ENCODE results near the gene CLK4.
A peak's percentile ranks its signal among the peaks of the same experiment; 100 is the strongest.

The CLK4 gene

GRCh38 chr5:178605788-178606187 lies 21.1 kb downstream of the CLK4 start:
- Histone ChIP-seq H3K4me1 (ENCODE audit: control insufficient read depth, insufficient read depth, low read length) (no peaks in the 10 kb centered on the region), H3K27me3 (ENCODE audit: control insufficient read depth, insufficient read depth, low read length) (no peaks in the 10 kb centered on the region), H3K4me3 (ENCODE audit: low read depth, low read length) (no peak overlapping the region), H3K9me3 (ENCODE audit: control insufficient read depth, insufficient read depth, low read length) (peaks cover 4% of the 10 kb centered on the region), H3K36me3 (ENCODE audit: control insufficient read depth, insufficient read depth, low read length) (peaks cover 73% of the 10 kb centered on the region), H3K9ac (ENCODE audit: low read depth, low read length) (no peak overlapping the region), H3K27ac (ENCODE audit: low read depth, low read length) (no peak overlapping the region)

DNA sequence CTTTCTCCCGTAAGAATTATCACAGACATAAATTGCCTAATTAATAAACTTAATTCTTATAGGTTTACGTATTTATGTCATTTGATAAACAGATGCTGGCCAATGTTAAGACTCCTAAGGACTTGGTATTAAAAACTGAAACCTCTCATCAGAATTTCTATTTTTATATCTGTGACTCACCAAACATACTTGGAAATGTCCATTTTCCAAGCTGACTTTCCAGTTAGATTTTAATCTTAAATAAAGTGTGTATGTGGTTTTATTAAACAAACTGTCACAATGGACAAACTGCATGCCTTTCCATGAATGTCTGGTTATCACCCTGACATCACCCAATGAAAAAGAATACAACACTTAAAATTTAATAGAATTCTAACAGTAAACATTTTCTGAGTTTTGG lies 24.1 kb downstream of the CLK4 start:
- Histone ChIP-seq H3K27ac (ENCODE audit: low read depth, low read length) (no peak overlapping the region), H3K9ac (ENCODE audit: low read depth, low read length) (no peak overlapping the region), H3K4me3 (ENCODE audit: low read depth, low read length) (no peak overlapping the region), H3K4me1 (ENCODE audit: control insufficient read depth, insufficient read depth, low read length) (no peaks in the 10 kb centered on the region), H3K9me3 (ENCODE audit: control insufficient read depth, insufficient read depth, low read length) (peaks cover 4% of the 10 kb centered on the region), H3K36me3 (ENCODE audit: control insufficient read depth, insufficient read depth, low read length) (peaks cover 59% of the 10 kb centered on the region), H3K27me3 (ENCODE audit: control insufficient read depth, insufficient read depth, low read length) (no peaks in the 10 kb centered on the region)

GRCh38 chr5:178595750-178596149 lies 31.1 kb downstream of the CLK4 start:
- peaks cover 5% of the 10 kb centered on the region for H3K27me3 ChIP-seq (ENCODE audit: control insufficient read depth, insufficient read depth, low read length)
- H3K9me3 ChIP-seq (ENCODE audit: control insufficient read depth, insufficient read depth, low read length): peaks cover 13% of the 10 kb centered on the region
- 0 out of 2 replicates have a peak, but pooled peaks cover 4% of the 10 kb centered on the region for H3K36me3 ChIP-seq (ENCODE audit: control insufficient read depth, insufficient read depth, low read length)
- no peak overlapping the region for H3K9ac ChIP-seq (ENCODE audit: low read depth, low read length)
- H3K4me3 ChIP-seq (ENCODE audit: low read depth, low read length): no peak overlapping the region
- no peaks in the 10 kb centered on the region for H3K4me1 ChIP-seq (ENCODE audit: control insufficient read depth, insufficient read depth, low read length)
- H3K27ac ChIP-seq (ENCODE audit: low read depth, low read length): no peak overlapping the region

DNA sequence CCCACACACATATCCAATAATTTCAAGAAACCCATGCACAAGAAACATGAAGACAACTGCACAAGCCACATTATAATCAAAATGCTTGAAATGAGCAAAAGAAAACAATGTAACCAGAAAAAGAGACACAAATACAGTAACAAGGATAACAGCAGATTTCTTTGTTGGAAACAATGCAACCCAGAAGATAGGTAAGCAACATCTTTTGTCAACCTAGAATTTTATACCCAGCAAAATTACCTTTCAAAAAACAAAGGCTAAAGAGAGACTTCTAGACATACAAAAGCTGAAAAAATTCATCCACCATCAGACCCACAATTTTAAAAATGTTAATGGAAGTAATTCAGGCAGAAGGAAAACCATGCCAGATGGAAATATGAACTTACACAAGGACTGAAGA lies 31.7 kb downstream of the CLK4 start:
- peaks cover 7% of the 10 kb centered on the region for H3K27me3 ChIP-seq (ENCODE audit: control insufficient read depth, insufficient read depth, low read length)
- H3K4me1 ChIP-seq (ENCODE audit: control insufficient read depth, insufficient read depth, low read length): no peaks in the 10 kb centered on the region
- H3K9me3 ChIP-seq (ENCODE audit: control insufficient read depth, insufficient read depth, low read length): peaks cover 13% of the 10 kb centered on the region
- H3K4me3 ChIP-seq (ENCODE audit: low read depth, low read length): no peak overlapping the region
- H3K9ac ChIP-seq (ENCODE audit: low read depth, low read length): no peak overlapping the region
- H3K27ac ChIP-seq (ENCODE audit: low read depth, low read length): no peak overlapping the region
- H3K36me3 ChIP-seq (ENCODE audit: control insufficient read depth, insufficient read depth, low read length): no peaks in the 10 kb centered on the region

DNA sequence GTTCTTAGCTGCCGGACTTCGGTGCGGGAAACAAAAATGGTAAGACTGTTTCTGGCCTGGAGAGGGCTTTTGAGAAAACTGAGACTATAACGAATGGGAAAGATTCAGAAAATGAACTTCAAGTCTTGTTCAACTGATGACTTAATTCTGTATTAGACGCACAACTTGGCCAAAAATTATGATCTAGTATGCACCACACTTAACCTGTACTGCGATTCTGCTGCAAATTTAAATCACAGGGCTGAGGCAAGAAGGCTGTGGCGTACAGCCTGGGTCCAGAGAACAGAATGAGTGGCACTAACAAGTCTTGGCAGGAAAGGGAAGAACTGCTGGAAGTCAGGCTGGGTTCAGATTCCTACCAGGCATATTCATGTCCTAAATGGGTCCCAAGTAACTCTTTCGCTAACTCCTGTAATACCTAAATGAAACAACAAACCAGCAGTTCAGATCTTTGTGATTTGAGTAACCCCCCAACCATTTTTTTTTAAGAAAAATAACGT lies 35.9 kb downstream of the CLK4 start:
- peaks cover 41% of the 10 kb centered on the region for H3K27me3 ChIP-seq (ENCODE audit: control insufficient read depth, insufficient read depth, low read length)

GRCh38 chr5:178590141-178590923 lies 36.5 kb downstream of the CLK4 start, which contains the start of gene COL23A1:
TSS of gene COL23A1 (minus strand) at chr5:178590393.
- Histone ChIP-seq H3K9ac (ENCODE audit: low read depth, low read length) (no peak within 1 kb of the TSS), H3K9me3 (ENCODE audit: control insufficient read depth, insufficient read depth, low read length) (peaks cover 5% of the 10 kb centered on the region), H3K27ac (ENCODE audit: low read depth, low read length) (no peak within 1 kb of the TSS), H3K27me3 (ENCODE audit: control insufficient read depth, insufficient read depth, low read length) (peaks cover 41% of the 10 kb centered on the region), H3K4me3 (ENCODE audit: low read depth, low read length) (peak within 1 kb of the TSS; percentile 63), H3K4me1 (ENCODE audit: control insufficient read depth, insufficient read depth, low read length) (peaks cover 10% of the 10 kb centered on the region; the same call in 1 of the 2 replicates), H3K36me3 (ENCODE audit: control insufficient read depth, insufficient read depth, low read length) (no peaks in the 10 kb centered on the region)

More for the DNA sequence above, 35.9 kb downstream of the CLK4 start:
- H3K9me3 ChIP-seq (ENCODE audit: control insufficient read depth, insufficient read depth, low read length): peaks cover 9% of the 10 kb centered on the region
- peaks cover 10% of the 10 kb centered on the region; the same call in 1 of the 2 replicates for H3K4me1 ChIP-seq (ENCODE audit: control insufficient read depth, insufficient read depth, low read length)
- no peak overlapping the region for H3K27ac ChIP-seq (ENCODE audit: low read depth, low read length)
- H3K4me3 ChIP-seq (ENCODE audit: low read depth, low read length): no peak overlapping the region
- no peaks in the 10 kb centered on the region for H3K36me3 ChIP-seq (ENCODE audit: control insufficient read depth, insufficient read depth, low read length)
- H3K9ac ChIP-seq (ENCODE audit: low read depth, low read length): no peak overlapping the region

DNA sequence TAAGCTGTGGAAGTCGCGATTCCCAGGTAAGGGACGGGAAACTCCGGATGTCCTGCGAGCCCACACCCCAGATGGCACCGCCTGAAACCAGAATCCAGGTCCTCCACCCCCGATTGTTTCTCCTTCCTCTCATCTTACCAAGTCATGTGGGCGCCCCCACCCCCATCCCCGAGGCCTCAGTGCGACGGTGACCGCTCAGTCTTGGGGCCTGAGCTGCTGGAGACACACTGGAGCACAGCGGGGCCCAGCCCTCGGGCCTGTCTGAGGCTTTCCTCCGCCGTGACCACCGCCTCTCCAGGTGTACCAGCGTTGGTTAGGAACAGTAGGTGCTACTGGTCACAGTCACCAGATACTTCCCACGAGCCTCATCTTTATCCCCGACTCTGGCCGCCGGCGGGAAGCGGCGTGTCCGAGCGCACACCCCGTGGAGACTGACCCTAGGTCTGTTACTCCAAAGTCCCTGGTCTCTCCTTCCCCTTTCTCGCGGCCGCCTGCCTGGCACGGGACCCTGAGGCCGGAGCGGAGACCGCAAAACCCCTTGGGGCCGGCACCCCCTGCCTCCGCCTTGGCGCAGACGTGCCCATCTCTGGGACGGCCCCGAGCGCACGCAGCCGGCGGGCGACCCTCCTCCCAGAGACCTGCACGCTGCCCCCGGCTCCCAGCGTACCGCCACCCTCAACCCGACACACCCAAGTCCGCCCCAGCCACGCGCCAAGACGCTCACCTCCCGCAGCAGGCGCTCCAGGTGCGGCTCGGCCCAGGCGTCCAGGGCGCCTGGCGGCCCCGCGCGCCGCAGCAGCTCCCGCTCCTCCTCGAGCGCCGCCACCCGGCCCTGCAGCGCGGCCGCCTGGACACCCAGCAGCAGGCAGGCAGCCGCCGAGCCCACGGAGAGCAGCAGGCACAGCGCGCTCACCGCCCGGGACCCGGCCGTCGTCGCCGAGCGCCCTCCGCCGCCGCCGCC lies 37.4 kb downstream of the CLK4 start:
- H3K9me3 ChIP-seq (ENCODE audit: control insufficient read depth, insufficient read depth, low read length): no peaks in the 10 kb centered on the region
- no peaks in the 10 kb centered on the region for H3K36me3 ChIP-seq (ENCODE audit: control insufficient read depth, insufficient read depth, low read length)
- peaks cover 41% of the 10 kb centered on the region for H3K27me3 ChIP-seq (ENCODE audit: control insufficient read depth, insufficient read depth, low read length)
- H3K9ac ChIP-seq (ENCODE audit: low read depth, low read length): no peak overlapping the region
- peaks cover 10% of the 10 kb centered on the region; the same call in 1 of the 2 replicates for H3K4me1 ChIP-seq (ENCODE audit: control insufficient read depth, insufficient read depth, low read length)
- H3K4me3 ChIP-seq (ENCODE audit: low read depth, low read length): peak overlapping the region; percentile 63
- no peak overlapping the region for H3K27ac ChIP-seq (ENCODE audit: low read depth, low read length)

DNA sequence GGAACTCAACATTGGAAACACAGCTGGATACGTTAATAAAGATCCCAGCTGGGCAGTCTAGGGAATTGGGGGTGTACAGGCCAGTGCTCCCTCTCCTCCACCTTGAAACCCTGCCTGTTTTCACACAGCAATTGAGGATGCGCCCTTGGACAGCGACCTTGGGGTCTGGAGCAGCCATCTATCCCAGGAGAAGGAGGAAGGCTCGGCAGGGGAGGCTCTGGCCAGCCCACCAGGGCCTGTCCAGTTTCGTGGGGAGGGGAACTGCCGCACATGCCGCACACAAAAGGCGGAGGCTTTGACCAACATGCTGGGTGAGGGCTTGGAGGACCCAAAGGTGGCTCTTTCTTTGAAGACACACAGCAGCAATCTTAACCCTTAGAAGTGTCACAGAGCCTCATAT lies 38.1 kb downstream of the CLK4 start:
- Histone ChIP-seq H3K4me1 (ENCODE audit: control insufficient read depth, insufficient read depth, low read length) (peaks cover 10% of the 10 kb centered on the region; the same call in 1 of the 2 replicates), H3K27ac (ENCODE audit: low read depth, low read length) (no peak overlapping the region), H3K36me3 (ENCODE audit: control insufficient read depth, insufficient read depth, low read length) (no peaks in the 10 kb centered on the region), H3K9me3 (ENCODE audit: control insufficient read depth, insufficient read depth, low read length) (no peaks in the 10 kb centered on the region), H3K9ac (ENCODE audit: low read depth, low read length) (no peak overlapping the region), H3K27me3 (ENCODE audit: control insufficient read depth, insufficient read depth, low read length) (peaks cover 41% of the 10 kb centered on the region), H3K4me3 (ENCODE audit: low read depth, low read length) (peak overlapping the region; percentile 63; the same call in 1 of the 2 replicates)

DNA sequence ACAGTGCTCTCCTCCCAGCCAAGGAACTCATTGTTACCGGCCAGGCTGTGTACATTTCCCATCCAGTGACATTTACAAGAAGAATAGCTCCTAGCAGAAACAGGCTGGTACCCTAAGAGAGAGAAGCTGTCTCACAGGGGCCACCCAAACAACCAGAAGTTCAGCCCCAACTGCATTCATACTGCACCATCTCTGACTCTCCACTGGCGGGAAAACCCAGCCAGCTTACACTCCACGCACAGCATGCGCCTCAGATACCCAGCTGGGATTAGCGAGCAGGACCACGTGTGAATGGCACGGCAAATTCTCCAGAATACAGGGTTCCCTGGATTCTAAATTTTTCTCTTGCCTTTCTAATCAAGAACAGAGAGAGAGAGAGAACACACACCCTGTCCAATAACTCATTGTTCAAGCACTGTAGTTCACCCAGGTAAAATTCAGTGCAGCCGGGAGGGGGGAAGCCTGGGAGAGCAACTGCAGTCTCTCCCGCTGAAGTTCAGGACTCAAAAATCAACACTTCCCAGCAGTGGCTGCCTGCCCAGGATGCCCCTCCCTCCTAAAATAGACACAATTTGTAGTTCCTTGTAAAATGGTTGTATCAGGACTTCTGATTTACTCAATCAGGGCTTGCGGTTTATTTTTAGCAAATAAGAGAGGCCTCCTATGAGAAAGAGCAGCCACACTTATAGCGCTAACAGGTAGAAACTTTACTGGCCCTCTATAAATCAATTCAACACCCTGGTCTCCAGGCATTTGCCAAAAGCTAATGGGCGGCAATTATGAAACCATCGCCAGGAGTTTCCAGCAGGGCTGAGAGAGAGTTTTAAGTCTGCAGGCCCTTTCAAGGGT lies 38.9 kb downstream of the CLK4 start:
- Histone ChIP-seq H3K9me3 (ENCODE audit: control insufficient read depth, insufficient read depth, low read length) (no peaks in the 10 kb centered on the region), H3K4me3 (ENCODE audit: low read depth, low read length) (no peak overlapping the region)

GRCh38 chr5:178586396-178586795 lies 40.5 kb downstream of the CLK4 start:
- Histone ChIP-seq H3K27me3 (ENCODE audit: control insufficient read depth, insufficient read depth, low read length) (peaks cover 41% of the 10 kb centered on the region), H3K4me1 (ENCODE audit: control insufficient read depth, insufficient read depth, low read length) (peaks cover 10% of the 10 kb centered on the region; the same call in 1 of the 2 replicates), H3K27ac (ENCODE audit: low read depth, low read length) (no peak overlapping the region), H3K36me3 (ENCODE audit: control insufficient read depth, insufficient read depth, low read length) (no peaks in the 10 kb centered on the region), H3K9ac (ENCODE audit: low read depth, low read length) (no peak overlapping the region), H3K4me3 (ENCODE audit: low read depth, low read length) (no peak overlapping the region), H3K9me3 (ENCODE audit: control insufficient read depth, insufficient read depth, low read length) (no peaks in the 10 kb centered on the region)

More for the DNA sequence above, 38.9 kb downstream of the CLK4 start:
- Histone ChIP-seq H3K27ac (ENCODE audit: low read depth, low read length) (no peak overlapping the region), H3K27me3 (ENCODE audit: control insufficient read depth, insufficient read depth, low read length) (peaks cover 41% of the 10 kb centered on the region), H3K4me1 (ENCODE audit: control insufficient read depth, insufficient read depth, low read length) (peaks cover 10% of the 10 kb centered on the region; the same call in 1 of the 2 replicates), H3K36me3 (ENCODE audit: control insufficient read depth, insufficient read depth, low read length) (no peaks in the 10 kb centered on the region), H3K9ac (ENCODE audit: low read depth, low read length) (no peak overlapping the region)

Measured in HUES48 (cell line).